Activated CD8-positive, alpha-beta memory T cell treated with anti-CD3 and anti-CD28 coated beads, Interleukin-2, amount 50 U/mL, for 24 hours (primary cell): ENCODE measurements around the gene HPGDS.
"Not testable (repeated sequence)": the region's sequence is repeated elsewhere in the genome, so short reads cannot be mapped to it uniquely, and the experiment has no call there.

Experiments
- DNase-seq: peaks from one replicate; pipeline ENCODE4 v3.0.0-alpha.2; 2020; ENCODE audit errors: extremely low read depth

HPGDS gene

GRCh38 chr4:94325835-94326234 lies 16.8 kb downstream of the HPGDS start:
- no peak for DNase-seq

DNA sequence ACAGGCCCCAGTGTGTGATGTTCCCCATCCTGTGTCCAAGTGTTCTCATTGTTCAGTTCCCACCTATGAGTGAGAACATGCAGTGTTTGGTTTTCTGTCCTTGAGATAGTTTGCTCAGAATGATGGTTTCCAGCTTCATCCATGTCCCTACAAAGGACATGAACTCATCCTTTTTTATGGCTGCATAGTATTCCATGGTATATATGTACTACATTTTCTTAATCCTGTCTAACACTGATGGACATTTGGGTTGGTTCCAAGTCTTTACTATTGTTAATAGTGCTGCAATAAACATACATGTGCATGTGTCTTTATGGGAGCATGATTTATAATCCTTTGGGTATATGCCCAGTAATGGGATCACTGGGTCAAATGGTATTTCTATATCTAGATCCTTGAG lies 22.7 kb downstream of the HPGDS start:
- not testable (repeated sequence) for DNase-seq

GRCh38 chr4:94307231-94307871 lies 35.3 kb downstream of the HPGDS start:
- DNase-seq, result no peak

GRCh38 chr4:94306713-94307112 lies 35.9 kb downstream of the HPGDS start:
- no peak for DNase-seq

DNA sequence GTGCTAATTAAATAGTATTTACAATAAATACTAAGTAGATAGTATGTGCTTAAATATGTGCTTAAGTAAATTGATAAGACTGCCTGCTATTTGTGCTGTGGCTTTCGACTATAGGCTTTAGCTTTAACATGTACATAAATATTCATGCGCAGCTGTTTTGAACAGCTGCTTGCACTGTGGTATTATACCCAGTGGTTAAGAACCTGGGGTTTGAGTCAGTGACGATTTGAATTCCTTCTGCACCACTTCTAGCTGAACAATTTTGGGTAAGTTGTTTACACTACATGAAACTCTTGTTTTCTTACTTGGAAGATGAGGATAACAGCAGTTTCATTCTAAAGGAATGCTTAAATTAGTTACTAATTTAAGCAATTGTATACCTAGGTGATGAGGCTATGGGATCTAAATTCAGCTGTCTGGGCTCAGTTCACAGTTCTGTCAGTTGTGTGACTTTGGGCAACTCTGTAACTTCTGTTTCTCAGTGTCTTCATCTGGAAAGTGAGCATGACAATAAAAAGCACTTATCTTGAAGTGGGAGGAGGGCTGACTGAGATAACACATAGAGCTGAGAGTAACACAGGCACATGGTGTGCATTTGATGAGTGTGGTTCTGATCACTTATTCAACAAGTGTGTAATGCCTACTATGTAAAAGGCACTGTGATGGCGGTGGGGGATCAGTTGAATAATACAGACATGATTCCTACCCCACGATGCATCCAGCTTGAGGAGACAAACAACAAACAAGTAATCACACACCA lies 37.0 kb downstream of the HPGDS start:
- no peak for DNase-seq

DNA sequence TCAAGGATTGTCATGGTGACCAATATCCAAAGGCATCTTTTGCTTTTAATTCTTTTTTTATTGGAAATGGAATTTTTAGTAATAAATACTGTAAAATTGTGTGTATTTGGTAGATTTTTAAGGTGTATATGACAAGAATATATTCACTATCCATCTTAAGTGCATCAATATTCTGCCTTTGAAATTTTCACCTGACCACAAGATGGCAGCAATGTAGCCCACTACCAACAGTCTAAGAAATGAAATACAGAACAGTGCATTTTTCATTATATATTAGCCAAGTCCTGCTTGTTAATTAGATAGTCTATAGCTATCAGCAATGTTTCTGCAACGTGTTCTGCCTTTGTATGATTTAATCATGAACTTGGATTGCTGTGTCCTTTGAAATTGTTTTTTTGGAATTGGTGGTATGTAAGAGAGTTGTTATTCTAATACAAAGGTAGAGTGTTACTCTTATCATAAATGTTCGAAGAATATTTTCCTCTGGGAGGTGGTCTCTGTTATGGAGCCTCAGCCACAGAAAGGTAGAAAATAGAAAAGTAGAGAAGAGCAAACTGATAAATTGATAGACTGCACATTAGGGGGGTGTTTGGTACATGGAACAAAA lies 38.2 kb downstream of the HPGDS start:
- no peak for DNase-seq

DNA sequence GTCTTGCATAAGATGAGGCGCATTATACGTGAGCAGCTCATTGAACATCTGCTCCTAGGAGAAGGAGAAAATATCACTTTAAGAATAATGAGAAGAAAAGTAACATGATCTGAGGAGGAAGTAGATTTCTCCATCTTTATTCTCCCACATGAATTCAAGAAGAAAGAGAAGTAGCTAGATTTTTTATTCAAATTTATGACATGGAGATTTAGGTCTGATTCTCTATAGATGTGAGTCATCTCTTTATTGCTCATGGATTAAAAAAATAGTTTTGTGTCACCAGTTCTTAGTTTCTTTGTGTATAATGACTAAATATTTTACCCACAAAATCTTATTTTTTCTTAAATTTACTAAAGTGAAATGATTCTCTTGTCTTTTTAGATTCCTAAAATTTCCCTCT lies 40.4 kb downstream of the HPGDS start:
- DNase-seq, result no peak

- DNase-seq, result no peak
Observed at GRCh38 chr4:94298725-94299252, 43.8 kb downstream of the HPGDS start.

DNA sequence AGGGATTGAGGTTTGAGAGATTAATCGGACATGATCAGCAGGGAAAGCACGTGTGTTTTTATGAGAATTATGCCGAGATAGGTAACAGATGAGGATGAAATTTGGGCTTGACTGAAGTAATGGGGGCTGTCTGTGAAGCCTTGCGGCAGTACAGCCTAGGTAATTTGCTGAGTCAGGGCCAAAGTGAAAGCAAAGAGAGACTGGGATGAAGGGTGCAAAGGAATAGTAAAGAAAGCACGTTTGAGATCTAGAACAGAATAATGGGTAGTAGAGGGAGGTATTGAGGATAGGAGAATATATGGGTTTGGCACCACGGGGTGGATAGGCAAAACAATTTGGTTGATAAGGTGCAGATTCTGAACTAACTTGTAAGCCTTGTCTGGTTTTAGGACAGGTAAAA lies 47.2 kb downstream of the HPGDS start:
- not testable (repeated sequence) for DNase-seq

- not testable (repeated sequence) for DNase-seq
Observed at GRCh38 chr4:94293981-94294380, 48.7 kb downstream of the HPGDS start.

DNA sequence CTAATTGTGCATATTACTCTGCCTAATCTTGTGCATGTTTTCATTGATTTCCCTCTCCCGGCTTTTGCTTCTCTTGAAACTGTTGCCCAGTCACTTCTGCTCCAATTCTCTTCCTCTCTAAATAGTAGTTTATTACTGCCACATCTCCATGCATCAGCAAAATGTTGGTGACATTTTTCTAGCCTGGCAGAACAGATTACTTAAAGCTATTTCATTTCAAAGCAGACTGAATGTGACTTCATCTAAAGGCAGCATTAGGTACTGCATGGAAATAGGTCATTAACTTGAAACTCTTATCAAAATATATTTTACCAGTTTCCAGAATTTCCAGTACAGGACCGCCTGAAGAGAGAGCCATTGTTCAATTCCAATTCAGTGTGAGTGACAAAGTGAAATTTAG lies 52.4 kb downstream of the HPGDS start:
- no peak for DNase-seq

GRCh38 chr4:94285666-94286065 lies 57.0 kb downstream of the HPGDS start:
- no peak for DNase-seq

- no peak for DNase-seq
Observed at GRCh38 chr4:94284889-94285288, 57.7 kb downstream of the HPGDS start.

- no peak for DNase-seq
Observed at GRCh38 chr4:94278781-94279180, 63.9 kb downstream of the HPGDS start.

- DNase-seq, result no peak
Observed at GRCh38 chr4:94277534-94277933, 65.1 kb downstream of the HPGDS start.

- DNase-seq, result no peak
Observed at GRCh38 chr4:94276204-94276603, 66.4 kb downstream of the HPGDS start.

GRCh38 chr4:94274912-94275311 lies 67.7 kb downstream of the HPGDS start:
- no peak for DNase-seq

GRCh38 chr4:94271248-94271647 lies 71.4 kb downstream of the HPGDS start:
- DNase-seq, result no peak

- DNase-seq, result no peak
Observed at GRCh38 chr4:94267037-94267436, 75.6 kb downstream of the HPGDS start.

DNA sequence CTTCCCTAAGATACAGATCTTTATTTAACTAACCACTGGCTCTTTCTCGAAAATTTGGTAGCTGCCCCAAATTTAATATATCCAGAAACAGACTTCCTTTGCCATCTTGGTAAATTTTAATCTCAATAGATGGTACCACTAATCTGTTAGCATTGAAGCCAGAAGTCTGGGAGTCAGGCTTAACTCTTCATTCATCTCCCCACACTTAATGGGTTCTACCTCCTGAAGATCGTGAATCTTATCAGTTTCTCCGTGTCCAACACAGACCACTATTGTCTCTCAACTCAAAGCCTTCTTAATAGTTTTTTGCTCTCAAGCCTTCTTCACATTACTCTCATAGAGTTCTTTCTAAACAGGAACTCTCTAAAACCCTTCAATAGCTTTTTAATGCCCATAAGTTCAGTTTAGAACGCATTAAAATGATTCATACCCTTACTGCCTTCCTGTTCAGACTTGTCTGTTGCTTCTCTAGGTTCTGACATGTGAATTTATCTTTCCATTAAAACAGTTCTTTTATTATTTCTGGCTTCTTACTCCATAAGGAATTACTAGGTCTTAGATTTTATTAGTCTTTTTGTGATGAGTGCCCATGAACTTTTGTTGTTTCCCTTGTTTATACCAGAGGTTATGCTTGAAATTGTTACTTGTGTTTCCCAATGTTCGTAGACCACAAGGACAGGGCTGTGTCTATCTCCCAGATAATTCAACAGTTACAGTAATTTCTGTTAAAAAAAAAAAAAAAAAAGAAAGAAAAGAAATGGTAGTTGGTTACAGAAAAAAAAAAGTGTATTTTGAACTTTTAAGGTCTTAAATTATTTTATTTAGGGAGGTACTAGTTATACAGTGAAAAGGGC lies 80.2 kb downstream of the HPGDS start:
- DNase-seq, result no peak

GRCh38 chr4:94256828-94257227 lies 85.8 kb downstream of the HPGDS start:
- no peak for DNase-seq
